Naive thymus-derived CD8-positive, alpha-beta T cell (primary cell): ENCODE data around the gene SYT1. TPM values are rescaled to one million over a fixed set of nuclear protein-coding genes. Genes with fewer than 3 reads are reported as not detected.

Experiments used
- ATAC-seq, 2 donors: fragments of 150-1000 bp; cut with Tn5 transposase in 1 of 2; sonication (Bioruptor Pico), chemical (Tn5 transposase) in 1 of 2; 1 replicate in 1 of 2; 2 replicates in 1 of 2; pipeline ENCODE4 v1.10.0; 2021; ENCODE audit warnings: mild to moderate bottlenecking in 2 of 2, moderate library complexity in 2 of 2
- POLR2A ChIA-PET: fragments of 350-600 bp; sonication (Branson Sonifier 250); formaldehyde crosslinking; loops from one replicate; lab custom pipeline; 2021; ENCODE audit warnings: antibody characterized with exemption; lab: Charles Lee
- DNase-seq, 10 donors: peaks; one replicate each; pipeline versions ENCODE4 v3.0.0 to v3.0.0-alpha.2; 2020 to 2022
- H3K27ac Mint-ChIP-seq, 10 donors: one replicate each; pipeline ENCODE4 v1.8.0; 2020 to 2022; ENCODE audit warnings: mild to moderate bottlenecking in 10 of 10, mixed read lengths in 10 of 10, moderate library complexity in 4 of 10, inconsistent platforms in 1 of 10
- H3K27me3 Mint-ChIP-seq, 5 donors: one replicate each; pipeline ENCODE4 v1.8.0; 2021 to 2022; ENCODE audit warnings: mixed read lengths in 5 of 5
- H3K36me3 Mint-ChIP-seq, 3 donors: one replicate each; pipeline ENCODE4 v1.8.0; 2020 to 2022; ENCODE audit warnings: mixed read lengths in 3 of 3, mild to moderate bottlenecking in 2 of 3, inconsistent platforms in 1 of 3
- H3K4me1 Mint-ChIP-seq, 4 donors: one replicate each; pipeline ENCODE4 v1.8.0; 2021 to 2022; ENCODE audit warnings: mixed read lengths in 4 of 4
- H3K4me3 Mint-ChIP-seq, 10 donors: one replicate each; pipeline ENCODE4 v1.8.0; 2020 to 2022; ENCODE audit warnings: mild to moderate bottlenecking in 10 of 10, mixed read lengths in 10 of 10, moderate library complexity in 6 of 10, inconsistent platforms in 1 of 10
- H3K9me3 Mint-ChIP-seq, 9 donors: one replicate each; pipeline ENCODE4 v1.8.0; 2020 to 2022; ENCODE audit warnings: mixed read lengths in 9 of 9, mild to moderate bottlenecking in 3 of 9, inconsistent platforms in 1 of 9, moderate library complexity in 1 of 9
- polyA plus RNA-seq, 3 donors: library from polyadenylated mRNA; unstranded; fragments of 300-500 nt; fragmentation: Illumina TruSeq; gene quantifications; one replicate each; pipeline ENCODE4 v1.2.3, GENCODE V29; 2021
- total RNA-seq, 8 experiments: library from RNA in 2 of 8; stranded (reverse) in 2 of 8; gene quantifications; one replicate each; pipeline ENCODE4 v1.2.3 and lab custom pipeline; 2021 to 2026

The SYT1 gene
- total and polyA plus RNA-seq, 5 experiments from 2014 or later, result not detected

- ATAC-seq (no peak), DNase-seq (no peak)
- H3K27me3 Mint-ChIP-seq, result no peaks in the 10 kb centered on the region
- no peaks in the 10 kb centered on the region for H3K4me1 Mint-ChIP-seq
- H3K36me3 Mint-ChIP-seq, result no peaks in the 10 kb centered on the region
- POLR2A ChIA-PET, result no interaction called here
- H3K9me3 Mint-ChIP-seq, result peaks cover 0 to 6% (median 0%) of the 10 kb centered on the region in 9 donors
- H3K4me3 Mint-ChIP-seq, result no peak overlapping the region
- H3K27ac Mint-ChIP-seq, result no peak overlapping the region
These were observed 437.7 kb downstream of the SYT1 start for GRCh38 chr12:79302162-79302814.

- no peak for DNase-seq
- Mint-ChIP-seq H3K36me3 (no peaks in the 10 kb centered on the region), H3K4me1 (no peaks in the 10 kb centered on the region), H3K27me3 (no peaks in the 10 kb centered on the region), H3K4me3 (no peak overlapping the region), H3K27ac (no peak overlapping the region), H3K9me3 (peaks cover 0 to 5% (median 2%) of the 10 kb centered on the region in 9 donors)
- POLR2A ChIA-PET, result no interaction called here
- no peak for ATAC-seq
These were observed 442.8 kb downstream of the SYT1 start for GRCh38 chr12:79307340-79307739.

DNA sequence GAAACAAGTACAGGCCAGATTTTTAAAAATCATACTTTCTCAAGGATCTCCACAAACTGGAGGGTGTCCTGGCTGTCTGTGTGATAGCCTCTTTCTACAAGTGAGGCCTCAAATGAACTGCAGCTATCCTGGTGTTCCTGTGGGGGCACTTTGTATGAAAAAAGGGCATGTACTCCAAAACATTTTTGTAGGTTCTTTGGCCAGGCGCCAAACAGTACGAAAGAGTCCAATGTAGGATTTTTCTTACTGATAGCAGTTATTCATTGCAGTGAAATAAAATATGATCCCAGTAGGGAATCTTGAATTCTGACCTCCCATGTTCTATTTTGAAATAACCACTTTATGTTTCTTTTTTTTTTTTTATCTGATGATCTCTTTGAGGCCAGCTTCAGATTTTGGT is 444.5 kb downstream of the SYT1 start:
- Mint-ChIP-seq H3K27ac (no peak overlapping the region), H3K4me3 (no peak overlapping the region), H3K4me1 (no peaks in the 10 kb centered on the region), H3K36me3 (no peaks in the 10 kb centered on the region), H3K9me3 (peaks cover 0 to 14% (median 6%) of the 10 kb centered on the region in 9 donors), H3K27me3 (no peaks in the 10 kb centered on the region)
- ATAC-seq, result no peak
- POLR2A ChIA-PET, result no interaction called here
- DNase-seq, result no peak

DNA sequence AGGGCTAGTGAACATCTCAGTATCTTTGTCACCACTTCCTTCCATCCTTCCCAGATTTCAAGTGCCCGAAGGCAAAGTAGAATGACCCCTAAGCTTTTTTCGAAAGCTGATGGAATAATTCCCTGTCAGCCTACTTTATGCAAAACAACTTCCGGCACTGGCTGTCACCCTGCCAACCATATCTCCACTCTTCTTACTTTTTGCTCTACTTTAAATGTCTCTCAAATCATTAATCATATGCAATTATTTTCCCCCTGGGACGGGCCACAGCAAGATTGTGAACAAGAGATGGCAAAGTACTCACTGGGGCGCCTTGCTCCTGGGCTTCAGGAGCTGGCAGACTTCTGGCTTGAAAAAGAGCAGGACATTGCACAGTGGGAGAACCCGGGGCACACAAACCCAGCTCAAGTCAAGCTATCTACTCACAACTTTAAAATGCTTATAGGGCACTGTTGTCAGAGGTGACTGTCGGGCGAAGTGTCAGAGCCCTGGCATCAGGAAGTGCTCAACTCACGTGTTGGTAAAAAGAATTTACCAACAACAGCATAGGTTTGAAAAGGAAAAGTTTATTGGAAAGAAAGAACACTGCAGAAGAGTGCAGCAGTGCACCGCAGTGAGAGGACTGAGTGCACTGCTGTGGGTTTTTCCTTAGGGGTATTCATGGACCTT is 452.7 kb downstream of the SYT1 start:
- Mint-ChIP-seq H3K36me3 (no peaks in the 10 kb centered on the region), H3K27ac (no peak overlapping the region), H3K27me3 (no peaks in the 10 kb centered on the region), H3K4me1 (no peaks in the 10 kb centered on the region), H3K4me3 (no peak overlapping the region), H3K9me3 (peaks cover 0 to 14% (median 6%) of the 10 kb centered on the region in 9 donors)
- DNase-seq, result no peak
- POLR2A ChIA-PET, result no interaction called here
- no peak for ATAC-seq

DNA sequence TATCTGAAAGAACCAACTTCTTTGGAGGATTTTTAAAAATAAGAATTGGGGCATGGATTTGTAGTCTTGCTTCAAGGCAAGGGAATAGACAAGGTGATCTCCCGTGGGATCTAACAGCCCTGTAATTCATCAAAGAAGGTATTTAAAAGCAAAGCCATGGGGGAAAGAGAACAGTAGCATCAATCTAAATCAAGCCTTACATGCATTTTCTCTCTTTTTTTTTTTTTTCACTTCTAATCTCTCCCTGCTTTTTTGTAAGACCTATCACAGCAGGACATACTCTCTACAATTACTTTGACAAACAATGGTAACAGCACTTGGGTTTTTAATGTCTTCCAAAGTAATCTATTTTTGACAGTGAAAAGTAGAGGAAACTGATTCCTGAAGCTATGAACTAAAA is 458.3 kb downstream of the SYT1 start:
- Mint-ChIP-seq H3K4me1 (no peaks in the 10 kb centered on the region), H3K9me3 (peaks cover 0 to 4% (median 0%) of the 10 kb centered on the region in 9 donors), H3K27ac (no peak overlapping the region), H3K36me3 (no peaks in the 10 kb centered on the region), H3K4me3 (no peak overlapping the region), H3K27me3 (peaks cover 0 to 3% (median 0%) of the 10 kb centered on the region in 5 donors)
- ATAC-seq, result no peak
- POLR2A ChIA-PET, result no interaction called here
- DNase-seq, result no peak

DNA sequence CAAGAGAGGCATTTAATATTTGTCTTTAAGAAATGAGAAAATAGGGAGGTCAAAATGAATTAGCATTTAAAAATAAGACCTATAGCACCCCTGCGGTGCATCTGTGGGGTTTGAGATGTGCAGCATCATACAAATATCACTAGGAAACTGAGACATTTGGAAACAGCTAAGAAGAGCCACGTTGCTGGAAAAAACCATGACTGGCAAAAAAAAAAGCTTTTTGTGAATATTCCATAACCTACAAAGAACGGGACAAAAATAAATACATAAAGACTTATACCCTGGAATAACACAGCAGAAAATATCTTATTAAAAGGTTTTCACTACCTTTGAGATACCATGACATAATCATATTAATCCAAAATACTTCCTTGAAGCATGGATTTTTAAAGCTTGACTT is 460.0 kb downstream of the SYT1 start:
- peaks cover 0 to 3% (median 0%) of the 10 kb centered on the region in 5 donors for H3K27me3 Mint-ChIP-seq
- no peak overlapping the region for H3K27ac Mint-ChIP-seq
- ATAC-seq (no peak), DNase-seq (no peak)
- no peaks in the 10 kb centered on the region for H3K4me1 Mint-ChIP-seq
- H3K9me3 Mint-ChIP-seq, result peaks cover 0 to 4% (median 0%) of the 10 kb centered on the region in 9 donors
- POLR2A ChIA-PET, result no interaction called here
- no peak overlapping the region for H3K4me3 Mint-ChIP-seq
- H3K36me3 Mint-ChIP-seq, result no peaks in the 10 kb centered on the region

GRCh38 chr12:79326222-79326621 is 461.6 kb downstream of the SYT1 start:
- POLR2A ChIA-PET, result no interaction called here
- Mint-ChIP-seq H3K9me3 (peaks cover 0 to 4% (median 0%) of the 10 kb centered on the region in 9 donors), H3K27ac (no peak overlapping the region), H3K36me3 (no peaks in the 10 kb centered on the region), H3K4me1 (no peaks in the 10 kb centered on the region), H3K4me3 (no peak overlapping the region), H3K27me3 (peaks cover 0 to 3% (median 0%) of the 10 kb centered on the region in 5 donors)
- ATAC-seq (no peak), DNase-seq (no peak)

DNA sequence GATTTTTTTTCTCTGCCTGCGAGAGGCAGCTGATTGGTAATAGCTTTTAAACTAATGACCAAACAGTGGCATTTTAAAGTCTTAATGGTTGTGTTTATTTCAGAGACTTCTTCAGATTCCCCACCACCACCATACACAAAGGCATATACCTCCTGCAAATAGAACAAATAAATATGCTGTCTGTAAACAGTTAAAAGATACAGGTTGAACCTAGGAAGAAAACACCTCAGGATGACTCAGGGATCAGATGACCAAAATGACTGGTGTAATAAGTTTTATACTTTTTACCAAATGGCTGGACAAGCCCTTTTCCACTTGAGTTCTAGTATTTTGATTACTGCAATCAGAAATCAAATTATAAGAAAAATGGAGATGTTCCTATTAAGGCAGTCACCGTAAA is 462.1 kb downstream of the SYT1 start:
- Mint-ChIP-seq H3K4me3 (no peak overlapping the region), H3K4me1 (no peaks in the 10 kb centered on the region), H3K9me3 (peaks cover 0 to 4% (median 0%) of the 10 kb centered on the region in 9 donors), H3K36me3 (no peaks in the 10 kb centered on the region), H3K27ac (no peak overlapping the region), H3K27me3 (peaks cover 0 to 3% (median 0%) of the 10 kb centered on the region in 5 donors)
- ATAC-seq, result no peak
- DNase-seq, result no peak
- POLR2A ChIA-PET, result no interaction called here

DNA sequence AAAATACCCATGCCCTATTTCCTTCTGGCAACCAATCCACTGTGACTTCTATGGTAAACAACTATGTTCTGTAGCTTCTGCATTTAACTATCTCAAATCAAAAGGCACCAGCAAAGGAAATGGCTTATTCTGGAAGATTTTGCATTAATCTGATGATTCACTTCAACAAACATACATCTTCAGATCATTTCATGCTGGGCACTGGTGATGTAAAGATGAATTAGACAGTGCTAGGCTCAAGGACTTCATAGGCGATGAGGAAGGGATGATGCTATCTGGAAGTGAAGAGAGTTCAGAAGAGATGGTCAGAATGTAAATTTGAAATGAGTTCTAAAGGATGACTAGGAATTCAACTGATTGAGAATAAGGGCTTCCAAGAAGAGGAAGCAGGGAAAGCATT is 462.9 kb downstream of the SYT1 start:
- peaks cover 0 to 4% (median 0%) of the 10 kb centered on the region in 9 donors for H3K9me3 Mint-ChIP-seq
- no peak overlapping the region for H3K27ac Mint-ChIP-seq
- POLR2A ChIA-PET, result no interaction called here
- H3K4me1 Mint-ChIP-seq, result no peaks in the 10 kb centered on the region
- no peak for DNase-seq
- H3K4me3 Mint-ChIP-seq, result no peak overlapping the region
- no peak for ATAC-seq
- no peaks in the 10 kb centered on the region for H3K36me3 Mint-ChIP-seq
- peaks cover 0 to 3% (median 0%) of the 10 kb centered on the region in 5 donors for H3K27me3 Mint-ChIP-seq

DNA sequence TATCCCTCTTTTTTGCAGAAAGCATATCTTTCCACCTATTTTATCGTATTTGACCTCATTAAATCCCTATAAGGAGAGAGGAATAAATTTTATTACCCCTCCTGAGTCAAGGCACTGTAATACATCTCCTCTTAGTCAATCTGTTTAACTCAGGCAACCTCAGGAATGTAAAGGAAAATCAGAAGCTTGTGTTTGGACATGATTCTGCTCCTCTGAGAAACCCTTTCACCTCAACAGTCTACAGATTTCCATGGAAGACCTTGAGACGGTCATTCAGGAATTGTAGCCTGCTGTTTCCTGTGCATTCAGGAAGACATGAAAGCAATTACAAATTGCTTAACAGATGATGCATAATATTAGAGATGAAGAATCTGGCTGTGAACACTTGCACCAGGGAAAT is 465.4 kb downstream of the SYT1 start:
- Mint-ChIP-seq H3K4me1 (no peaks in the 10 kb centered on the region), H3K4me3 (no peak overlapping the region), H3K36me3 (no peaks in the 10 kb centered on the region), H3K27me3 (no peaks in the 10 kb centered on the region), H3K9me3 (no peaks in the 10 kb centered on the region), H3K27ac (no peak overlapping the region)
- POLR2A ChIA-PET, result no interaction called here
- no peak for ATAC-seq
- no peak for DNase-seq

GRCh38 chr12:79331870-79332269 is 467.3 kb downstream of the SYT1 start:
- DNase-seq (no peak), ATAC-seq (no peak)
- Mint-ChIP-seq H3K36me3 (no peaks in the 10 kb centered on the region), H3K4me1 (no peaks in the 10 kb centered on the region), H3K9me3 (peaks cover 0 to under 1% (median 0%) of the 10 kb centered on the region in 9 donors), H3K27ac (no peak overlapping the region), H3K4me3 (no peak overlapping the region), H3K27me3 (no peaks in the 10 kb centered on the region)
- POLR2A ChIA-PET, result no interaction called here

GRCh38 chr12:79333144-79333543 is 468.6 kb downstream of the SYT1 start:
- Mint-ChIP-seq H3K27me3 (no peaks in the 10 kb centered on the region), H3K9me3 (peaks cover 0 to 2% (median 0%) of the 10 kb centered on the region in 9 donors), H3K36me3 (no peaks in the 10 kb centered on the region), H3K4me1 (no peaks in the 10 kb centered on the region), H3K27ac (no peak overlapping the region), H3K4me3 (no peak overlapping the region)
- no peak for ATAC-seq
- POLR2A ChIA-PET, result no interaction called here
- DNase-seq, result no peak

- POLR2A ChIA-PET, result no interaction called here
- no peak overlapping the region for H3K4me3 Mint-ChIP-seq
- ATAC-seq (no peak), DNase-seq (no peak)
- H3K36me3 Mint-ChIP-seq, result no peaks in the 10 kb centered on the region
- peaks cover 0 to 8% (median 0%) of the 10 kb centered on the region in 9 donors for H3K9me3 Mint-ChIP-seq
- H3K4me1 Mint-ChIP-seq, result no peaks in the 10 kb centered on the region
- peaks cover 0 to 2% (median 0%) of the 10 kb centered on the region in 5 donors for H3K27me3 Mint-ChIP-seq
- H3K27ac Mint-ChIP-seq, result no peak overlapping the region
These were observed 473.2 kb downstream of the SYT1 start for GRCh38 chr12:79337662-79338290.
